GM12874 (cell line): Measurements from ENCODE around the gene GPR101.
A peak's percentile ranks its signal among the peaks of the same experiment; 100 is the strongest.

Experiments
- CTCF ChIP-seq: IDR thresholded peaks from 2 replicates; pipeline ENCODE4 v1.5.1; 2011; ENCODE audit warnings: low read depth, mild to moderate bottlenecking, control low read depth, low read length, moderate library complexity; ENCODE audit not compliant: insufficient read depth

GPR101 gene

GRCh38 chrX:137052643-137053235 is 18.9 kb upstream of the GPR101 start:
- TF ChIP-seq CTCF = no peak

GRCh38 chrX:137051978-137052642 is 18.3 kb upstream of the GPR101 start:
- peak; percentile 89 for TF ChIP-seq CTCF

GRCh38 chrX:137044893-137045292 is 11.1 kb upstream of the GPR101 start:
- TF ChIP-seq CTCF = no peak

GRCh38 chrX:137043736-137044135 is 9.9 kb upstream of the GPR101 start:
- TF ChIP-seq CTCF = no peak

- TF ChIP-seq CTCF = no peak
Observed at GRCh38 chrX:137041329-137041728, 7.5 kb upstream of the GPR101 start.

GRCh38 chrX:137040113-137040794 is 6.5 kb upstream of the GPR101 start:
- TF ChIP-seq CTCF = no peak

GRCh38 chrX:137034508-137034872 is 695 bp upstream of the GPR101 start:
- no peak for TF ChIP-seq CTCF
